ENCODE results near the gene RASL11B. TPM values are rescaled to one million over a fixed set of nuclear protein-coding genes. Genes with fewer than 3 reads are reported as not detected.

Gene RASL11B
- total RNA-seq, 1 experiment from 2014 or later, result 30.0 TPM

- H3K36me3 Mint-ChIP-seq (ENCODE audit: insufficient read depth in 1 of 3, low read depth in 3 of 3), result peaks cover 3 to 10% (median 3%) of the 10 kb centered on the region in 3 experiments; a peak in 4 of 7 replicates
- no CpG with 5 or more reads among the region's 1 CpG for WGBS (ENCODE audit: extremely low coverage, insufficient read length, low lambda C conversion rate)
- Histone ChIP-seq H4K5ac (ENCODE audit: insufficient read length, low read depth, low read length) (no peak overlapping the region), H2BK120ac (ENCODE audit: low read depth, low read length, poor library complexity, severe bottlenecking) (no peak overlapping the region), H3K23ac (ENCODE audit: insufficient read length, low read depth, low read length) (no peak overlapping the region), H2BK5ac (ENCODE audit: insufficient read length, low read length) (no peak overlapping the region), H4K91ac (ENCODE audit: insufficient read length, low read depth, low read length) (no peak overlapping the region), H3K56ac (ENCODE audit: insufficient read length, low read depth, low read length) (no peak overlapping the region), H2BK20ac (ENCODE audit: low read depth, low read length, poor library complexity, severe bottlenecking) (no peak overlapping the region), H3T11ph (ENCODE audit: low read length) (no peak overlapping the region), H3K4me2 (ENCODE audit: insufficient read depth, insufficient read length, low read length) (no peak overlapping the region), H2BK12ac (ENCODE audit: insufficient read length, low read depth, low read length) (no peak overlapping the region), H3K79me2 (ENCODE audit: insufficient read depth, low read length) (no peaks in the 10 kb centered on the region), H3K27ac (ENCODE audit: insufficient read length, low read depth, low read length) (no peak overlapping the region), H2BK15ac (ENCODE audit: low read depth, low read length) (no peak overlapping the region), H2AK5ac (ENCODE audit: insufficient read length, low read length) (no peak overlapping the region), H2AFZ (ENCODE audit: low read length) (no peak overlapping the region), H3K9ac (ENCODE audit: extremely low read depth, insufficient read length, low read length) (no peak overlapping the region), H3K4me1 (ENCODE audit: insufficient read depth, low read length) (no peaks in the 10 kb centered on the region), H3K9me3 (ENCODE audit: control insufficient read depth, low read depth, low read length) (no peaks in the 10 kb centered on the region), H3K27me3 (ENCODE audit: insufficient read depth, low read length) (no peaks in the 10 kb centered on the region), H3K4ac (ENCODE audit: low read depth, low read length) (no peak overlapping the region), H3K18ac (ENCODE audit: insufficient read length, low read depth, low read length) (no peak overlapping the region), H3K14ac (ENCODE audit: insufficient read depth, low read length) (no peak overlapping the region), H3K23me2 (ENCODE audit: insufficient read length, low read depth, low read length, poor library complexity, severe bottlenecking) (no peaks in the 10 kb centered on the region), H4K8ac (replicated peaks; ENCODE audit: insufficient read length, low read depth, low read length) (no peak overlapping the region), H4K20me1 (ENCODE audit: control insufficient read depth, insufficient read depth, insufficient read length) (no peaks in the 10 kb centered on the region), H3K79me1 (ENCODE audit: insufficient read depth, low read depth, low read length, poor library complexity, severe bottlenecking) (no peaks in the 10 kb centered on the region)
- H3K4me3 Mint-ChIP-seq, result no peak overlapping the region
- peaks cover 0 to 8% of the 10 kb centered on the region in 2 experiments; a peak in 3 of 5 replicates for H3K9me3 Mint-ChIP-seq
- H3K27me3 Mint-ChIP-seq (ENCODE audit: low read depth), result no peaks in the 10 kb centered on the region; the same call in 1 of the 2 replicates
- TF ChIP-seq CTCF (conservative IDR thresholded peaks at IDR 0.05), result no peak
- peaks cover 5 to 17% of the 10 kb centered on the region in 2 experiments for H3K4me1 Mint-ChIP-seq
- no peak for DNase-seq
- no peak overlapping the region for H3K27ac Mint-ChIP-seq
Observed at GRCh38 chr4:52890521-52890791, 28.3 kb downstream of the RASL11B start.

All from H9 (cell line).